ENCODE measurements around the gene AP1G2.

Gene AP1G2

GRCh38 chr14:23580948-23581281 is 13.3 kb upstream of the AP1G2 start:
- TF ChIP-seq NFIC (IDR thresholded peaks at IDR 0.05) (no peak), CEBPB (IDR thresholded peaks at IDR 0.05) (no peak), EGR1 (IDR thresholded peaks at IDR 0.05) (no peak), REST (IDR thresholded peaks at IDR 0.05; ENCODE audit: low read depth) (no peak), FOXM1 (IDR thresholded peaks at IDR 0.05; ENCODE audit: borderline replicate concordance, low read depth) (no peak), RAD21 (IDR thresholded peaks at IDR 0.05; ENCODE audit: low read depth) (no peak), MAX (IDR thresholded peaks at IDR 0.05) (no peak), ZBTB7A (IDR thresholded peaks at IDR 0.05; ENCODE audit: low read depth) (no peak), TEAD4 (IDR thresholded peaks at IDR 0.05) (no peak), EP300 (IDR thresholded peaks at IDR 0.05; ENCODE audit: borderline replicate concordance) (no peak), USF1 (IDR thresholded peaks at IDR 0.05) (no peak), YY1 (IDR thresholded peaks at IDR 0.05; ENCODE audit: low read depth) (no peak), TAF1 (IDR thresholded peaks at IDR 0.05; ENCODE audit: low read depth) (no peak), TCF12 (IDR thresholded peaks at IDR 0.05; ENCODE audit: low read depth) (no peak), CREB1 (IDR thresholded peaks at IDR 0.05; ENCODE audit: low read depth) (no peak)

- no peak for TF ChIP-seq EGR1 (IDR thresholded peaks at IDR 0.05)
- no peak for TF ChIP-seq RAD21 (IDR thresholded peaks at IDR 0.05; ENCODE audit: low read depth)
- TF ChIP-seq TAF1 (IDR thresholded peaks at IDR 0.05; ENCODE audit: low read depth), result no peak
- TF ChIP-seq MAX (IDR thresholded peaks at IDR 0.05), result no peak
- no peak for TF ChIP-seq TCF12 (IDR thresholded peaks at IDR 0.05; ENCODE audit: low read depth)
- TF ChIP-seq YY1 (IDR thresholded peaks at IDR 0.05; ENCODE audit: low read depth), result no peak
- TF ChIP-seq TEAD4 (IDR thresholded peaks at IDR 0.05), result no peak
- no peak for TF ChIP-seq USF1 (IDR thresholded peaks at IDR 0.05)
- TF ChIP-seq REST (IDR thresholded peaks at IDR 0.05; ENCODE audit: low read depth), result no peak
- no peak for TF ChIP-seq FOXM1 (IDR thresholded peaks at IDR 0.05; ENCODE audit: borderline replicate concordance, low read depth)
- no peak for TF ChIP-seq EP300 (IDR thresholded peaks at IDR 0.05; ENCODE audit: borderline replicate concordance)
- no peak for TF ChIP-seq ZBTB7A (IDR thresholded peaks at IDR 0.05; ENCODE audit: low read depth)
These were observed 12.7 kb upstream of the AP1G2 start for GRCh38 chr14:23580152-23580926.

GRCh38 chr14:23579739-23580138 is 12.1 kb upstream of the AP1G2 start:
- TF ChIP-seq MAX (IDR thresholded peaks at IDR 0.05), result no peak
- TF ChIP-seq ZBTB7A (IDR thresholded peaks at IDR 0.05; ENCODE audit: low read depth), result no peak
- no peak for TF ChIP-seq USF1 (IDR thresholded peaks at IDR 0.05)
- no peak for TF ChIP-seq CREB1 (IDR thresholded peaks at IDR 0.05; ENCODE audit: low read depth)
- TF ChIP-seq TAF1 (IDR thresholded peaks at IDR 0.05; ENCODE audit: low read depth), result no peak
- no peak for TF ChIP-seq FOXM1 (IDR thresholded peaks at IDR 0.05; ENCODE audit: borderline replicate concordance, low read depth)
- TF ChIP-seq REST (IDR thresholded peaks at IDR 0.05; ENCODE audit: low read depth), result no peak
- no peak for TF ChIP-seq NFIC (IDR thresholded peaks at IDR 0.05)
- TF ChIP-seq EGR1 (IDR thresholded peaks at IDR 0.05), result no peak

- no peak for TF ChIP-seq CEBPB (IDR thresholded peaks at IDR 0.05)
- TF ChIP-seq TEAD4 (IDR thresholded peaks at IDR 0.05), result no peak
- TF ChIP-seq NFIC (IDR thresholded peaks at IDR 0.05), result no peak
- TF ChIP-seq ZBTB7A (IDR thresholded peaks at IDR 0.05; ENCODE audit: low read depth), result no peak
- TF ChIP-seq TCF12 (IDR thresholded peaks at IDR 0.05; ENCODE audit: low read depth), result no peak
- TF ChIP-seq FOXM1 (IDR thresholded peaks at IDR 0.05; ENCODE audit: borderline replicate concordance, low read depth), result no peak
- no peak for TF ChIP-seq TAF1 (IDR thresholded peaks at IDR 0.05; ENCODE audit: low read depth)
- TF ChIP-seq MAX (IDR thresholded peaks at IDR 0.05), result no peak
- no peak for TF ChIP-seq USF1 (IDR thresholded peaks at IDR 0.05)
- no peak for TF ChIP-seq REST (IDR thresholded peaks at IDR 0.05; ENCODE audit: low read depth)
- no peak for TF ChIP-seq EGR1 (IDR thresholded peaks at IDR 0.05)
- no peak for TF ChIP-seq EP300 (IDR thresholded peaks at IDR 0.05; ENCODE audit: borderline replicate concordance)
- TF ChIP-seq CREB1 (IDR thresholded peaks at IDR 0.05; ENCODE audit: low read depth), result no peak
- TF ChIP-seq RAD21 (IDR thresholded peaks at IDR 0.05; ENCODE audit: low read depth), result no peak
- TF ChIP-seq YY1 (IDR thresholded peaks at IDR 0.05; ENCODE audit: low read depth), result no peak
These were observed 11.7 kb upstream of the AP1G2 start for GRCh38 chr14:23579311-23579630.

Measured in Ishikawa (cell line).